IPS-20b (cell line): ENCODE data around the gene EFNA2.
"Not testable (repeated sequence)": the region's sequence is repeated elsewhere in the genome, so short reads cannot be mapped to it uniquely, and the experiment has no call there.

Experiments used
- H3K27ac ChIP-seq: one replicate; pipeline ENCODE4 v1.5.1; 2013; ENCODE audit warnings: low read length
- H3K27me3 ChIP-seq: 2 replicates; pipeline ENCODE4 v1.6.1; 2013; ENCODE audit warnings: mild to moderate bottlenecking, low read length, inconsistent platforms; ENCODE audit not compliant: insufficient read depth
- H3K36me3 ChIP-seq: 2 replicates; pipeline ENCODE4 v1.6.1; 2013; ENCODE audit warnings: low read depth, mild to moderate bottlenecking, inconsistent platforms, low read length, moderate library complexity; ENCODE audit not compliant: insufficient read depth
- H3K4me1 ChIP-seq: 2 replicates; pipeline ENCODE4 v1.6.1; 2013; ENCODE audit warnings: mild to moderate bottlenecking, control low read depth, inconsistent platforms, low read length, moderate library complexity; ENCODE audit not compliant: insufficient read depth
- H3K4me3 ChIP-seq: 2 replicates; pipeline ENCODE4 v1.5.1; 2013; ENCODE audit warnings: mild to moderate bottlenecking, low read length, inconsistent platforms
- H3K9ac ChIP-seq: 2 replicates; pipeline ENCODE4 v1.6.1; 2013; ENCODE audit warnings: low read depth, mild to moderate bottlenecking, inconsistent platforms, low read length, moderate library complexity
- H3K9me3 ChIP-seq: 2 replicates; pipeline ENCODE4 v1.6.1; 2013; ENCODE audit warnings: mild to moderate bottlenecking, low read depth, low read length, inconsistent platforms; ENCODE audit not compliant: insufficient read depth

The EFNA2 gene

GRCh38 chr19:1304197-1304924, 18.7 kb downstream of the EFNA2 start:
- H3K9ac ChIP-seq = no peak overlapping the region
- H3K4me1 ChIP-seq = no peaks in the 10 kb centered on the region
- H3K27ac ChIP-seq = no peak overlapping the region
- no peaks in the 10 kb centered on the region for H3K27me3 ChIP-seq
- H3K36me3 ChIP-seq = no peaks in the 10 kb centered on the region
- no peaks in the 10 kb centered on the region for H3K9me3 ChIP-seq
- H3K4me3 ChIP-seq = no peak overlapping the region

- H3K27ac ChIP-seq, H3K9me3 ChIP-seq, H3K9ac ChIP-seq, H3K4me1 ChIP-seq, H3K36me3 ChIP-seq, H3K4me3 ChIP-seq, H3K27me3 ChIP-seq: not testable (repeated sequence)
These were observed 19.7 kb downstream of the EFNA2 start for GRCh38 chr19:1305354-1305753.

- no peaks in the 10 kb centered on the region for H3K4me1 ChIP-seq
- no peak overlapping the region for H3K9ac ChIP-seq
- H3K27me3 ChIP-seq = no peaks in the 10 kb centered on the region
- no peaks in the 10 kb centered on the region for H3K36me3 ChIP-seq
- H3K9me3 ChIP-seq = no peaks in the 10 kb centered on the region
- no peak overlapping the region for H3K4me3 ChIP-seq
- no peak overlapping the region for H3K27ac ChIP-seq
These were observed 21.6 kb downstream of the EFNA2 start for GRCh38 chr19:1307320-1307719.

DNA sequence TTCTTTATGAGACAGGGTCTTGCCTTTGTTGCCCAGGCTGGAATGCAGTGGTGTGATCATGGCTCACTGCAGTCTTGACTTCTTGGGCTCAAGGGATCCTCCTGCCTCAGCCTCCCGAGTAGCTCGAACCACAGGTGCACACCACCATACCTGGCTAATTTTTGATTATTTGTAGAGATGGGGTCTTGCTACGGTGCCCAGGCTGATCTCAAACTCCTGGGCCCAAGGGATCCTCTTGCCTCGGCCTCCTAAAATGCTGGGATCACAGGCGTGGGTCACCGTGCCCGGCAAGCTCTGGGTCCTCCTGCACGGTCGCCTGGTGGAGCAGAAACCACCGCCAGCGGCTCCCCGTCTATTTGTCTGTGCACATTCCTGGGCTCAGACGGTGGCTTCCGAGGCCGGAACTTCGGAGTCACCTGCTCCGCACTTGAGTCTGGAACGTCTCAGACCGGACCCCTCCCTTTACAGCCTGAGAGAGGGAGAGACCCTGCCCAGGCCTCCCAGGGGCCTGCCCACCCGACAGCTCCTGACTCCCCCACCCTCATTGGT, 22.2 kb downstream of the EFNA2 start:
- Histone ChIP-seq H3K27me3 (no peaks in the 10 kb centered on the region), H3K4me3 (no peak overlapping the region), H3K27ac (no peak overlapping the region), H3K9ac (no peak overlapping the region), H3K4me1 (no peaks in the 10 kb centered on the region), H3K36me3 (no peaks in the 10 kb centered on the region), H3K9me3 (no peaks in the 10 kb centered on the region)

- no peak overlapping the region for H3K9ac ChIP-seq
- no peaks in the 10 kb centered on the region for H3K4me1 ChIP-seq
- H3K36me3 ChIP-seq = no peaks in the 10 kb centered on the region
These were observed 23.0 kb downstream of the EFNA2 start for GRCh38 chr19:1308718-1309117.

DNA sequence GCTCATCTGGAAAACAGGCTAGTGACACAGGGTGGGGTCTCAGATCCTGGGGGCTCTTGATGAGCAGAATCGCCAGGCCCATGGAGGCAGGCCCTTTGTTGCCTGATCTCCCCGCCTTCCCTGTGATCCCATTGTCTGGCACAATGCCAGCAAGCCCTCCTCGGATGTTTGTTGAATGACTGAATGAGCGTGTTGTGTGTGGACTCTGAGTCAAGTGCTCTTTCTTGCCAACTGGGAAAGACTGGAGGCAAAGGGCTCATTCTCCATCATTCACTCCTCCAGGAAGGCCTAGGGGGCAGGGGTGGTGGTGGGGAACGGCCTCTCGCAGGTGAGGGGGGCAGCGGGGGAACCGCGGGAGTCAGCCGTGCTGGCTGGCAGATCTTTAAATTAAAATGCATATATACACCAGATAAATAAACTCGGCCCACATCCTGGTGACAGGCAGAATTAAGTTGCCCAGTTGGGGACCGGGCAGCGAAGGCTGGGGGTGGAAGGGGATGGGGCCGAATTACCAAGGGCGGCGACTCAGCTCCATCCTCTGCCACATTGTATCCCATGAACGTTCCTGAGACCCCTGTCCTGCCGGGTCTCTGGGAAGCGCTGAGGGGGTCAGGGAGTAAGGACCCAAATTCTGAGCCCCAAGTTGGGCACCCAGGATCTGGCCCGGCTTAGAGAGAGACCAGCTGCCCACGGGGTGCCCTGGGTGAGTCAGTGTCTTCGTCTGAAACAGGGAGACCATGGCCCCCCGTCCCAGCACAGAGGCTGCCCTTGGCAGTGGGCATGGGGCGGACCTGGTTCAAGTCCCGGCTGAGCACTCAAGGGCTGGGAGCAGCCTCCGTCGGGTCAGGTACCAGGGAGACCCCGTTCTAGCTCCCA, 24.5 kb downstream of the EFNA2 start:
- Histone ChIP-seq H3K36me3 (no peaks in the 10 kb centered on the region), H3K4me1 (no peaks in the 10 kb centered on the region), H3K9ac (no peak overlapping the region), H3K27ac (no peak overlapping the region), H3K4me3 (no peak overlapping the region), H3K27me3 (peaks cover under 1% of the 10 kb centered on the region; the same call in 1 of the 2 replicates), H3K9me3 (no peaks in the 10 kb centered on the region)

More at GRCh38 chr19:1308718-1309117, 23.0 kb downstream of the EFNA2 start:
- H3K4me3 ChIP-seq = no peak overlapping the region
- no peaks in the 10 kb centered on the region for H3K27me3 ChIP-seq
- H3K9me3 ChIP-seq = no peaks in the 10 kb centered on the region
- H3K27ac ChIP-seq = no peak overlapping the region

GRCh38 chr19:1310853-1311180, 25.1 kb downstream of the EFNA2 start:
- Histone ChIP-seq H3K9me3 (no peaks in the 10 kb centered on the region), H3K4me3 (no peak overlapping the region), H3K4me1 (no peaks in the 10 kb centered on the region), H3K36me3 (no peaks in the 10 kb centered on the region), H3K27ac (no peak overlapping the region), H3K9ac (no peak overlapping the region), H3K27me3 (peaks cover 5% of the 10 kb centered on the region)

DNA sequence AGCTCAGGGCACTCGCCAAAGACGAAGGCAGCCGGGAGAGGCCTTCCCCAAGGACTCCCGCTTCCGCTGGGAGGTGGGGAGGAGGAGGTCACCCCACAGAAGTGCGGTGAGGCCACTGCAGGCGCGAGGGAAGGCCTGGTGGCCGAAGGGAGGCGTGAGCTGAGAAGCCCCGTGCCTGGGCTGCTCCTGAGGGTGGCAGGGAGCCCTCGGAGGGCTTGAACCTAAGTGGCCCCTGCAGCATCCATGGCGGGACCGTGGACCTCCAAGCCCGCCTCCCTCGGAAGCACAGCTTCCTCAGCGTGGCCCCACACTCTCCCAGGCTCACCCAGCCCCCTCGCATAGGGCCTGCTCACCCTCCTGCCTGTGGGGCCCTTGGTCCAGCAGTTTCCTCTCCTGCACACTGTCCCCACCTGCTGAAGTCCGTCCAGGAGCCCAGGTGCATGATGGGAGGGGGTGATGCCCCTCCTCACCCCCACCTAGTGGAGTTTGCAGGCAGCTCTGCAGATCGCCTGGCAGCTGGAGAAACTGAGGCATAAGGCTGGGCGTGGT, 25.9 kb downstream of the EFNA2 start:
- Histone ChIP-seq H3K4me3 (no peak overlapping the region), H3K9ac (no peak overlapping the region), H3K27ac (no peak overlapping the region)

DNA sequence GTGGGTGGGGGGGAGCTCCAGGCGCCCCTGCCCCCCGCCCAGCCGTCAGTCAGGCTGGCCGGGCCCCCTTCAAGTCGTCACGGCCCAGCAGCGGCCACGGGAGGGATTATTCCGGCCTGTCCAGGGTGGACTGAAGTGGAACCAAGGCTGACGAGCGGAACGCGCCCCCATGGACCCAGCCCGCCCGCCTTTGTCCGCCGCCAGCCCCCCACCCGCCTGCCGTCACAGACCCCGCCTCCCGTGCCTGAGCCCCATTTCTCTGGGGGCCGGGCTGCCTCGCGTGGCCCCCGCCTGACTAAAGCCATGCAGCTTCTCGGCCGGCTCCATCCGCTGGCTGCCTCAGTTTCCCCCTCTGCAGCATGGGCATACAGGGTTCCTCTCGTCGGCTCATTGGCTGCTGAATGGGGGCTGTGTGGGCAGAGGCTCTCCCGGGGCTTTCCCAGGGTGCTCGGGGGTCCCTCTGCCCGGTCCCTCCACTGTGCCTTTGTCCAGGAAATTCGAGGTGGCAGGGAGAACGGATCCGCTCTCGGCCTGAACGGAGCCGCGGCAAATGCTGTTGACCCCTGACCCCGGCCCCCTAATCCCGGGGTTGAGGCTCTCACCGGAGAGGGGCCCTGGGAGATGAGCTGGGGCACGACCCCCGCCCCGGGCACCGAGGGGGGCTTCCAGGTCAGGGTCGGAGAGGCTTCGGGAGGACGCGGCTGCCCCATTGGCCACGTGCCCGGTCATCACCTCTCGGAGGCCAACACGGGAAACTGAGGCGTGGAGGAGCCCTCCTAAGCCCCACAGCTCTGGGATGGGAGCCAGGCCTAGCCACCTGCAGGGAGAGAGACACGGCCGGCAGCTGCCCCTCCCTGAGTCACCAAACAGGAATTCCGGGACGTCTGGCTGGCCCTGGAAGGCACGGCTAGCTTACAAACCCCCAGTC, 27.4 kb downstream of the EFNA2 start:
- Histone ChIP-seq H3K9me3 (no peaks in the 10 kb centered on the region), H3K9ac (no peak overlapping the region), H3K27me3 (peaks cover 19% of the 10 kb centered on the region), H3K27ac (no peak overlapping the region), H3K4me3 (no peak overlapping the region), H3K36me3 (no peaks in the 10 kb centered on the region), H3K4me1 (no peaks in the 10 kb centered on the region)

More for the DNA sequence above, 25.9 kb downstream of the EFNA2 start:
- peaks cover 13% of the 10 kb centered on the region for H3K27me3 ChIP-seq
- H3K36me3 ChIP-seq = no peaks in the 10 kb centered on the region
- H3K9me3 ChIP-seq = no peaks in the 10 kb centered on the region
- H3K4me1 ChIP-seq = no peaks in the 10 kb centered on the region

- Histone ChIP-seq H3K4me3 (no peak overlapping the region), H3K9me3 (no peaks in the 10 kb centered on the region), H3K9ac (no peak overlapping the region), H3K27ac (no peak overlapping the region), H3K4me1 (no peaks in the 10 kb centered on the region), H3K27me3 (peaks cover 19% of the 10 kb centered on the region), H3K36me3 (no peaks in the 10 kb centered on the region)
These were observed 28.3 kb downstream of the EFNA2 start for GRCh38 chr19:1313695-1314613.
